ENCODE data around the gene SETDB1. TPM values are rescaled to one million over a fixed set of nuclear protein-coding genes. Genes with fewer than 3 reads are reported as not detected.

SETDB1 gene
- total and polyA plus RNA-seq, 2 donors from 2014 or later = 12.1 to 51.6 TPM

DNA sequence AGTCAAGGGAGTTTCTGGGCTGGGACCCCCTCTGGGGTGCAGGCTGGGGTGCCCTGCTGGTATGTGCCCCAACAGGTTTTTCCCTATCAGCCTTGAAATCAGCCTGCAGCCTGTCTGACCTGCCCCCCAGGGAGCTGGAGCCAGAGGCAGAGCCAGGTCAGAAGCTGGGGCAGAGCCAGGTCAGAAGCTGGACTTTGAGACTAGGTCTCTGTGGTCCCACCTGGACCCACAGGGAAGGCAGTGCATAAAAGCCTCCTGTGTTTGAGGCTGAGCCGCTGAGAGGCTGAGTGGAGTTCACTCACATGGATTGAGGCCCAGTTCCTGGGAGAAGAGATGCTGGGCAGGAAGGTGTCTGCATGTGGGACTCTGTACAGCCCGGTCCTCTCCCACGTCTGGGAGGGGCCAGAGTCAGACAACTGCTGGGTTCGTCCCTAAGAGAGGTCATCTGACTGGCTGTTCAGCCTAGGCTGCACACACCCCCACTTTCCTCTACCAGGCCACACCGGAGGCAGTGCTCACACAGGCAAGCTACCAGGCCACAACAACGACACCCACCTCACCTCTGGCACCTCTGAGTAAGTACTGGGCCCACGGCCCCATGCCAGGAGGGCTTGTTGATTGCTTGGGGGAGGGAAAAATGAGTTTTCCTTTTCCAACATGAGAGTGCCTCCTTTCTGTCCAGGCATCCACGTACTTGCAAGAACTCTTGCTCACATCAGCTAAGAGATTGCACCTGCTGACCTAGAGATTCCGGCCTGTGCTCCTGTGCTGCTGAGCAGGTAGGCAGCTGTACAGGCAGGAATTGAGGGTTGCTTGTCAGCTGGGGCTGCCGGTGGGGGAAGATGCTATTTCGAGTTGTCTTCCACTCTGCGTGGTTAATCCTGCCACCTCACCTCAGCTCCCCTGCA is 55.9 kb downstream of the SETDB1 start, which contains the start of gene ANXA9:
Gene ANXA9, plus strand, starts transcription at position 488 of the 908 bp plus-strand sequence. CDS start 814 bp downstream, outside the sequence.
- peak in 3 of 5 donors; percentile 30 to 61 (median 42) for DNase-seq
- Histone ChIP-seq H3K27ac (ENCODE audit: low read depth in 2 of 2, low read length in 2 of 2) (peak within 1 kb of the TSS; percentile 59 to 79), H3K9me3 (ENCODE audit: control insufficient read depth in 2 of 3, insufficient read depth in 1 of 3, low read length in 3 of 3) (no peaks in the 10 kb centered on the region), H3K4me1 (ENCODE audit: control insufficient read depth in 2 of 3, insufficient read depth in 2 of 3, low read depth in 1 of 3, low read length in 3 of 3) (peaks cover 2 to 42% (median 39%) of the 10 kb centered on the region in 3 donors), H3K27me3 (ENCODE audit: control insufficient read depth, insufficient read depth, low read length) (no peaks in the 10 kb centered on the region), H3K4me3 (ENCODE audit: low read length in 3 of 3) (peak within 1 kb of the TSS in 1 of 3 donors; percentile 42), H3K36me3 (ENCODE audit: control insufficient read depth in 2 of 3, insufficient read depth in 3 of 3, low read length in 3 of 3) (no peaks in the 10 kb centered on the region), H3K9ac (ENCODE audit: low read length in 3 of 3) (peak within 1 kb of the TSS in 2 of 3 donors; percentile 41 to 53)
- TF ChIP-seq, protein P1, sequence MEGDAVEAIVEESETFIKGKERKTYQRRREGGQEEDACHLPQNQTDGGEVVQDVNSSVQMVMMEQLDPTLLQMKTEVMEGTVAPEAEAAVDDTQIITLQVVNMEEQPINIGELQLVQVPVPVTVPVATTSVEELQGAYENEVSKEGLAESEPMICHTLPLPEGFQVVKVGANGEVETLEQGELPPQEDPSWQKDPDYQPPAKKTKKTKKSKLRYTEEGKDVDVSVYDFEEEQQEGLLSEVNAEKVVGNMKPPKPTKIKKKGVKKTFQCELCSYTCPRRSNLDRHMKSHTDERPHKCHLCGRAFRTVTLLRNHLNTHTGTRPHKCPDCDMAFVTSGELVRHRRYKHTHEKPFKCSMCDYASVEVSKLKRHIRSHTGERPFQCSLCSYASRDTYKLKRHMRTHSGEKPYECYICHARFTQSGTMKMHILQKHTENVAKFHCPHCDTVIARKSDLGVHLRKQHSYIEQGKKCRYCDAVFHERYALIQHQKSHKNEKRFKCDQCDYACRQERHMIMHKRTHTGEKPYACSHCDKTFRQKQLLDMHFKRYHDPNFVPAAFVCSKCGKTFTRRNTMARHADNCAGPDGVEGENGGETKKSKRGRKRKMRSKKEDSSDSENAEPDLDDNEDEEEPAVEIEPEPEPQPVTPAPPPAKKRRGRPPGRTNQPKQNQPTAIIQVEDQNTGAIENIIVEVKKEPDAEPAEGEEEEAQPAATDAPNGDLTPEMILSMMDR (IDR thresholded peaks at IDR 0.05; ENCODE audit: borderline replicate concordance, extremely low read depth, insufficient read depth) = no peak
- intact Hi-C loops (cut with DNase I) = no loop called here
- no peak for FAIRE-seq

DNA sequence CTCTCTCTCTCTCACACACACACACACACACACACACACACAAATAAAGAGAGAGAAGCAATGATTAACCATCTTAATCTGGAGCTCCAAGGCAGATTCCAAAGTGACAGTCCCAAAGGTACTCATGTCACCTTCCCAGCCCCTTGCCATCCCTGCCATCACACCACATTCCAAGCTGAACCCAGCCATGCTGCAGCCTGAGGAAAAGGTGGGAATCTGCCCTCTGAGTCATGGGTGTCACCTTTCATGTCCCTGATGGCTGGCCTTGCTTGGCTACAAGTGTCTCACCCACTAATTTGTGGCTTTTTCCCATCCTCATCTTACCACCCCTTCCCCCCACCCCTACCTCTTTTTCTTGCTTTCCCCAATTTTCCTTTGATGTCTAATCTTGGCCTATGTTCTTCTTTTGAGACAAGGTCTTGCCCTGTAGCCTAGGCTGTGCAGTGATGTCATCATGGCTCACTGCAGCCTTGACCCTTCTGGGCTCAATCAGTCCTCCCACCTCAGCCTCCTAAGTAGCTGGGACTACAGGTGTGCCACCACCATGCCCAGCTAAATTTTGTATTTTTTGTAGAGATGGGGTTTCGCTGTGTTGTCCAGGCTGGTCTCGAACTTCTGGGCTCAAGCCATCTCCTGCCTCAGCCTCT is 59.1 kb downstream of the SETDB1 start:
- FAIRE-seq (no peak), DNase-seq (peak in 1 of 5 donors; percentile 32)
- H3K27ac ChIP-seq (ENCODE audit: low read depth in 2 of 2, low read length in 2 of 2) = no peak overlapping the region
- intact Hi-C loops (cut with DNase I) = no loop called here
- H3K4me3 ChIP-seq (ENCODE audit: low read length in 3 of 3) = no peak overlapping the region
- peaks cover 0 to 28% (median 21%) of the 10 kb centered on the region in 3 donors for H3K4me1 ChIP-seq (ENCODE audit: control insufficient read depth in 2 of 3, insufficient read depth in 2 of 3, low read depth in 1 of 3, low read length in 3 of 3)
- H3K27me3 ChIP-seq (ENCODE audit: control insufficient read depth, insufficient read depth, low read length) = no peaks in the 10 kb centered on the region
- H3K9me3 ChIP-seq (ENCODE audit: control insufficient read depth in 2 of 3, insufficient read depth in 1 of 3, low read length in 3 of 3) = no peaks in the 10 kb centered on the region
- no peak overlapping the region for H3K9ac ChIP-seq (ENCODE audit: low read length in 3 of 3)
- TF ChIP-seq, protein P1 (IDR thresholded peaks at IDR 0.05; ENCODE audit: borderline replicate concordance, extremely low read depth, insufficient read depth) = no peak
- no peaks in the 10 kb centered on the region for H3K36me3 ChIP-seq (ENCODE audit: control insufficient read depth in 2 of 3, insufficient read depth in 3 of 3, low read length in 3 of 3)

GRCh38 chr1:150987924-150988323 is 61.8 kb downstream of the SETDB1 start:
- intact Hi-C loops (cut with DNase I) = no loop called here
- peak in 2 of 5 donors; percentile 43 to 48 for DNase-seq
- Histone ChIP-seq H3K4me3 (ENCODE audit: low read length in 3 of 3) (no peak overlapping the region), H3K27ac (ENCODE audit: low read depth in 2 of 2, low read length in 2 of 2) (no peak overlapping the region), H3K4me1 (ENCODE audit: control insufficient read depth in 2 of 3, insufficient read depth in 2 of 3, low read depth in 1 of 3, low read length in 3 of 3) (peaks cover 0 to 6% (median 0%) of the 10 kb centered on the region in 3 donors), H3K27me3 (ENCODE audit: control insufficient read depth, insufficient read depth, low read length) (no peaks in the 10 kb centered on the region), H3K9ac (ENCODE audit: low read length in 3 of 3) (no peak overlapping the region), H3K9me3 (ENCODE audit: control insufficient read depth in 2 of 3, insufficient read depth in 1 of 3, low read length in 3 of 3) (no peaks in the 10 kb centered on the region), H3K36me3 (ENCODE audit: control insufficient read depth in 2 of 3, insufficient read depth in 3 of 3, low read length in 3 of 3) (no peaks in the 10 kb centered on the region)
- FAIRE-seq = no peak
- TF ChIP-seq, protein P1 (IDR thresholded peaks at IDR 0.05; ENCODE audit: borderline replicate concordance, extremely low read depth, insufficient read depth) = no peak

Measured in kidney (tissue), 14 donors.